ENCODE results near the gene HPCAL1.

HPCAL1 gene

GRCh38 chr2:10271509-10271908 lies 31.2 kb upstream of the HPCAL1 start:
- H3K27ac ChIP-seq, result no peak overlapping the region
- TF ChIP-seq CTCF (IDR thresholded peaks at IDR 0.05) (no peak), ZFX (IDR thresholded peaks at IDR 0.05; ENCODE audit: borderline replicate concordance) (no peak)

GRCh38 chr2:10271946-10272345 lies 30.8 kb upstream of the HPCAL1 start:
- no peak overlapping the region for H3K27ac ChIP-seq
- no peak for TF ChIP-seq CTCF (IDR thresholded peaks at IDR 0.05)

- H3K27ac ChIP-seq, result no peak overlapping the region
- no peak for TF ChIP-seq ZFX (IDR thresholded peaks at IDR 0.05; ENCODE audit: borderline replicate concordance)
Measured at GRCh38 chr2:10272464-10272863, 30.2 kb upstream of the HPCAL1 start.

GRCh38 chr2:10273215-10274175 lies 29.2 kb upstream of the HPCAL1 start:
- no peak overlapping the region for H3K27ac ChIP-seq
- TF ChIP-seq ZFX (IDR thresholded peaks at IDR 0.05; ENCODE audit: borderline replicate concordance), result no peak
- no peak for TF ChIP-seq CTCF (IDR thresholded peaks at IDR 0.05)

- no peak overlapping the region for H3K27ac ChIP-seq
- TF ChIP-seq ZFX (IDR thresholded peaks at IDR 0.05; ENCODE audit: borderline replicate concordance) (no peak), CTCF (IDR thresholded peaks at IDR 0.05) (no peak)
Measured at GRCh38 chr2:10274376-10274775, 28.3 kb upstream of the HPCAL1 start.

- H3K27ac ChIP-seq, result no peak overlapping the region
Measured at GRCh38 chr2:10274983-10275802, 27.5 kb upstream of the HPCAL1 start.

More at GRCh38 chr2:10274983-10275802, 27.5 kb upstream of the HPCAL1 start:
- no peak for TF ChIP-seq CTCF (IDR thresholded peaks at IDR 0.05)
- TF ChIP-seq ZFX (IDR thresholded peaks at IDR 0.05; ENCODE audit: borderline replicate concordance), result no peak

All from 22Rv1 (cell line).